ENCODE measurements around the gene PTCHD1. TPM values are rescaled to one million over a fixed set of nuclear protein-coding genes. Genes with fewer than 3 reads are reported as not detected.

The PTCHD1 gene
- total RNA-seq, 1 experiment from 2014 or later: not detected

- DNase-seq (ENCODE audit: low read depth): no peak
Observed at GRCh38 chrX:23344904-23345271, 10.2 kb downstream of the PTCHD1 start.

- no peak for DNase-seq (ENCODE audit: low read depth)
Observed at GRCh38 chrX:23356189-23356588, 21.5 kb downstream of the PTCHD1 start.

- no peak for DNase-seq (ENCODE audit: low read depth)
Observed at GRCh38 chrX:23364416-23364815, 29.8 kb downstream of the PTCHD1 start.

- DNase-seq (ENCODE audit: low read depth): no peak
Observed at GRCh38 chrX:23365541-23365940, 30.9 kb downstream of the PTCHD1 start.

GRCh38 chrX:23366914-23367313, 32.3 kb downstream of the PTCHD1 start:
- DNase-seq (ENCODE audit: low read depth): no peak

GRCh38 chrX:23369027-23369426, 34.4 kb downstream of the PTCHD1 start:
- peak; percentile 33 for DNase-seq (ENCODE audit: low read depth)

GRCh38 chrX:23372220-23372902, 37.7 kb downstream of the PTCHD1 start:
- peak; percentile 74 for DNase-seq (ENCODE audit: low read depth)

- peak; percentile 84 for DNase-seq (ENCODE audit: low read depth)
Observed at GRCh38 chrX:23373129-23373804, 38.6 kb downstream of the PTCHD1 start.

GRCh38 chrX:23374291-23374690, 39.6 kb downstream of the PTCHD1 start:
- no peak for DNase-seq (ENCODE audit: low read depth)

- no peak for DNase-seq (ENCODE audit: low read depth)
Observed at GRCh38 chrX:23376581-23376980, 41.9 kb downstream of the PTCHD1 start.

GRCh38 chrX:23380581-23380980, 45.9 kb downstream of the PTCHD1 start:
- DNase-seq (ENCODE audit: low read depth): no peak

- DNase-seq (ENCODE audit: low read depth): no peak
Observed at GRCh38 chrX:23381099-23382087, 46.7 kb downstream of the PTCHD1 start.

GRCh38 chrX:23382572-23382971, 47.9 kb downstream of the PTCHD1 start:
- DNase-seq (ENCODE audit: low read depth): no peak

GRCh38 chrX:23383411-23383810, 48.8 kb downstream of the PTCHD1 start:
- peak; percentile 20 for DNase-seq (ENCODE audit: low read depth)

GRCh38 chrX:23385242-23385641, 50.6 kb downstream of the PTCHD1 start:
- no peak for DNase-seq (ENCODE audit: low read depth)

- DNase-seq (ENCODE audit: low read depth): no peak
Observed at GRCh38 chrX:23386260-23386659, 51.6 kb downstream of the PTCHD1 start.

- peak; percentile 11 for DNase-seq (ENCODE audit: low read depth)
Observed at GRCh38 chrX:23386726-23387125, 52.1 kb downstream of the PTCHD1 start.

GRCh38 chrX:23387550-23388184, 53.0 kb downstream of the PTCHD1 start:
- peak; percentile 11 for DNase-seq (ENCODE audit: low read depth)

- DNase-seq (ENCODE audit: low read depth): no peak
Observed at GRCh38 chrX:23389196-23389792, 54.6 kb downstream of the PTCHD1 start.

GRCh38 chrX:23390979-23391378, 56.3 kb downstream of the PTCHD1 start:
- no peak for DNase-seq (ENCODE audit: low read depth)

GRCh38 chrX:23392195-23392594, 57.5 kb downstream of the PTCHD1 start:
- DNase-seq (ENCODE audit: low read depth): no peak

All from LHCN-M2 (cell line).